HG03342 (cell line): ENCODE data around the gene SECTM1.

ENCODE experiments used
- ATAC-seq: cut with Tn5 transposase; IDR thresholded peaks from one replicate; pipeline ENCODE4 v1.9.1; 2021; ENCODE audit warnings: mild to moderate bottlenecking, moderate library complexity; ENCODE audit not compliant: unreplicated experiment

Gene SECTM1

DNA sequence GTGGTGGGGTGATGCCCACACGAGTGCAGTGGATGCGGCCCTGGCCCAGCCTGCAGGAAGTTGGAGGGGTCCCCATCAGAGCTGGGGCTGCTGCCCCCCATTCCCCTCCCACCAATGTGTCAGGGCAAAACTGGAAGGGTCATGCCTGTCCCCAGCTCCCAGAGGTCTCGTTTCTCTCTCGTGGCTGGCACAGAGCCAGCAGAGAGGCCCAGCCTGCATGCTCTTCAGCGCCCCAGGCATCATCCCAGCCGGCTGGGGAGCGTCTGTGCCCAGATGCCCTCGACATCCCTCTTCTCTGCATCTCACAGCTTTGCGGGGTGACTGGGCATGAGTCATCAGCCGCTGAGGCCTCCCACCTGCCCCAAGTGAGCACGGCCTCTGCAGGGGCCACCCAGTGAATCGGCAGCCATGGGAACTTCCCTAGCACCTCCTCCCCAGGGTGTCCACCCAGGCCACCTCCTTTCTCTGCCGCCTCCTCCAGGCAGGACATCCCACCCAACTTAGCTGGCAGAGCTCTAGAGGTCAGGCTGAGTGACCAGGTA is 50.3 kb downstream of the SECTM1 start:
- no peak for ATAC-seq

DNA sequence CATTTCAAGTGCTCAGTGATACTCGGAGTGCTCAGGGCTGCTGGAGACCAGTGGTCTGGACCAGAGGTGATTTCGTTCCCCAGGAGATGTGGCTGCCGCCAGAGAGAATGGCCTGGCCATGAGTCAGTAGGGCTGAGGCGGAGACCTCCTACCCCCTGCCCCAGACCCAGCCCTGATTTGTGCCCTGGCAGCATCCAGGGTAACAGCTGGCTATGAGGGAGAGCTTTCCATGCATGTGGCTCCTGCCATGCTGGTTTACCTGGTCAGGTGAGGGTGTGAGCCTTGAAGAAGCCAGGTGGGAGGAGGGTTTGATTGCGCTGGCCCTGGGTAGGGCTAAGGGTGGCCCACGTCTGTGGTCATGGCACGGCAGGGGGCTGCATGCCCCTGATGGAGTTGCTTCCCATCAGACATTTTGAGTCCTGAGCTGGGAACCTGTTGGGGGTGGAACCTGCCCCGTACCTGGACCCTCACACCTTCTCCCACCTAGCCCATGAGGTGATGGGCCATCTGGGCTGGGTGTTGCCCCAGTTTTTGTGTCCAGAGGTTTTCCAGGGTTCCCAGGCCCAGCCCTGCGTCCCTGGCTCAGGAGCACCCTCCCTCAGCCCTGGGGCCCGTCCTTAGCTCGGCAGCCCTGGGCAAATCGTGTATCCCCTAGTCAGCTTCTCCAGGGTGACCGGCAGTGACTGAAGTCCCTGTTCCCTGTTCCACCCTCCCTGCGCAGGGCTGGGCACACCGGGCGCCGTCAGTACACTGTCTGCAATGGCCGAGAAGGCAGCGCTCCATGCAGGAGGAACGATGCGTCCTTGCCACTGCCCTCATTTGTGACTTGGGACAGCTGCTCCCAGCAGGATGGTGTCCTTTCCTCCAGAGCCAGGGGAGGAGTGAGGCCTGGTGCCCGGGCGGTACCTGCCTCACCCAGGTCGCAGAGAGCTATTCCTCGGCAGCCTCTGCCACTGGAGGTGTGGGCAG is 51.0 kb downstream of the SECTM1 start:
- ATAC-seq = no peak

DNA sequence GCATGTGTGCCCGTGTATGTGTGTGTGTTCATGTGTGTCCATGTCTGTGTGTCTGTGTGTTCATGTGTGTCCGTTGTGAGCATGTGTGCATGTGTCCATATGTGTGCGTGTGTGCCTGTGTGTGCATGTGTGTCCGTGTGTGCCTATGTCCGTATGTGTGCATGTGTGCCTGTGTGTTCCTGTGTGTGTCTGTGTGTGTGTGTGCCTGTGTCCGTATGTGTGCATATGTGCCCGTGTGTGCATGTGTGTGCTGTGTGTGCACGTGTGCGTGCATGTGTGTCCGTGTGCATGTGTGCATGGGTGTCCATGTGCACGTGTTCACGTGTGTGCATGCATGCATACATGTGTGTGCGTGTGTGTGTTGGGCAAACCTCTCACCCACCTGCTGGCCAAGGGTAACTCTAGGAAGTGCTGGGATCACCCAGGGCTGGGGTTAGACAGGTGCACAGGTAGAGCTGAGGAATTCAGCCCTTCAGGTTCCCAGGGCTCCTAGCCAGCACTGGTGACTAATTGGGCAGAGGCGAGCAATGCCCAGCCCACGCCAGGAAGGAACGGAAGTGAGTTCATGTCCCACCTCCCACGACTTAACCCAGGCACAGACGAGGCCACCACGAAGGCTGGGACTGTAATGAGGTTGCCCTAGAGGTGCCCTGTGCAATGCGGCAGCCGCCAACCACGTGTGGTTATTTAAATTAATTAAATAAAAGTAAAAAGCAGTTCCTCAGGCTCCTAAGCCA is 51.9 kb downstream of the SECTM1 start:
- ATAC-seq = no peak

DNA sequence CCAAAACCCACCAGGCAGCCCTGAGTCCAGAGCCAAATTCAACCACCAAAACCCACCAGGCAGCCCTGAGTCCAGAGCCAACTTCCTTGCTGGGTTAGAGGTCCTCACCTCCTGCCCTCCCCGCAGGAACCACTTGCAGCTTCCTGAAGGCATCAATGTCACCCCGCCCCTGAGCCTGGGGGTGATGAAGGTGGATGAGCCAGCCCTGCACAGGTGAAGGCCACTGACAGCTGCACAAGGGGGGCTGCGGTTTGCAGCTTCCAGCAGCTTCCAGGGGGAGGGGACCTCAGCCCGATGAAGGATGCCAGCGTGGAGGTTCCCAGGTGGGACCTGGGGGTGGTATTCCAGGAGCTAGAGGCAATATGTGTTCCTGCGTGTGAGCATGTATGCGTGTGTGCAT is 52.5 kb downstream of the SECTM1 start:
- no peak for ATAC-seq

DNA sequence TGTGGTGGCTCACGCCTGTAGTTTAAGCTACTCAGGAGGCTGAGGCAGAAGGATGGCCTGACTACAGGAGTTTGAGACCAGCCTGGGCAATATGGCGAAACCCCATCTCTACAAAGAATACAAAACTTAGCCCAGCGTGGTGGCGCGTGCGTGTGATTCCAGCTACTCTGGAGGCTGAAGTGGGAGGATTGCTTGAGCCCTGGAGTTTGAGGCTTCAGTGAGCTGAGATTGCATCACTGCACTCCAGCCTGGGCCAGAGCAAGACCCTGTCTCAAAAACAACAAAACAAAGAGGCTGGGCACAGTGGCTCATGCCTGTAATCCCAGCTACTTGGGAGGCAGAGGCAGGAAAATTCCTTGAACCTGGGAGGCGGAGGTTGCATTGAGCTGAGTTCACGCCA is 53.0 kb downstream of the SECTM1 start:
- no peak for ATAC-seq

DNA sequence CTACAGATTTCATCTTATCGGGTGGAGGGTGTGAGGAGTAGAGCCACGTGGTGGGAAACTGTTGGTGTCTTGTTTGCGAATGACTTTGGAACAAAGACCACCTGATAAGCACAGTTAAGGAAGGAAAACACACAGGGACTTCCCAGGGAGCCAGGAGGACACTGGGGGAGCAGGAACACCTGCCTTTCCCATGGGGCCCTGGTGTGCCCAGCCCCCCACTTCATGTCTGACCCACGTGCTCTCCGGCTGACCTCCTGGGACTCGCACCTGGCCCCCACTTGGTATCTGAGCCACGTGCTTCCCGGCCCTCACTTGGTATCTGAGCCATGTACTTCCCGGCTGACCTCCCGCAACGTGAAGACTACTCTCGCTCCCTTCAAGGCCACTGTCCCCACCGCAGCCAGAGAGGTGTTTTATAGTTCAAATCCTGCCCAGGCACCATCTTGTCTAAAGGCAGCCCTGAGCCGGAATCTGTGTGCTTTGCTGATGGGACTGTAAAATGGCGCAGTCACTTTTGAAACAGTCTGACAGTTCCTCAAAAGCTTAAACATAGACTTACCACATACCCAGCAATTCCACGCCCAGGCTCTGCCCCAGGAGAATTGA is 54.7 kb downstream of the SECTM1 start:
- ATAC-seq = no peak

DNA sequence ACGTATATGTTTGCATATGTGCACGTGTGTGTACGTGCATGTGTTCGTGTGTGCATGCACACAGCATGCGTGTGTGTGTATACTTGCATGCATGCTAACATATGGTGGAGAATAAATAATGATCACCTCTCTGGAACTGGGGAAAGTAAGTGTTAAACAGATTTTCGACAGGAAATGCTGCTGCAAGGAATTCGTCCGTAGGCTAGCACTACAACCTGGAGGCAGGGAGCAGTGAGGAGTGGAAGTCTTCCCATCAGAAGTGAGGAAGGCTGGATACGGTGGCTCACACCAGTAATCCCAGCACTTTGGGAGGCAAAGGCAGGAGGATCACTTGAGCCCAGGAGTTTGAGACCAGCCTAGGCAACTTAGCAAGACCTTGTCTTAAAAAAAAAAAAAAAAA is 55.3 kb downstream of the SECTM1 start:
- ATAC-seq = no peak

DNA sequence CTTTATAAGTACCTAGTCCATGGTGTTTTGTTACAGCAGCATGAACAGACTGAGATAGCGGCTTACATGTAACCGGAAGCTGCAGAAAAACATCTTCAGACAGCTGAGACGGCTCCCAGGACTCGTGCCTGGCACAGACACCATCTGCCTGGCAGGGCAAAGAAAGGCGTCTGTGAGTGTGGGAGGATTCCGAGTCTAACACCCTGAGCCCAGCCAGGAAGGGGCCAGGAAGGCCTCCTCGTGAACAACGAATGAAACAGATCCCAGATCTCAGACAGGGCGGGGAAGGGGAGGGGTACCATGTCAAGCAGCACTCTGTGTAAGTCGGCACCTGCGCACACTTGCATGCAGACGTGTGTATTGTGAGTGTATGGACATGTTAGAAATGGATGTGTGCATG is 55.7 kb downstream of the SECTM1 start:
- ATAC-seq = no peak

DNA sequence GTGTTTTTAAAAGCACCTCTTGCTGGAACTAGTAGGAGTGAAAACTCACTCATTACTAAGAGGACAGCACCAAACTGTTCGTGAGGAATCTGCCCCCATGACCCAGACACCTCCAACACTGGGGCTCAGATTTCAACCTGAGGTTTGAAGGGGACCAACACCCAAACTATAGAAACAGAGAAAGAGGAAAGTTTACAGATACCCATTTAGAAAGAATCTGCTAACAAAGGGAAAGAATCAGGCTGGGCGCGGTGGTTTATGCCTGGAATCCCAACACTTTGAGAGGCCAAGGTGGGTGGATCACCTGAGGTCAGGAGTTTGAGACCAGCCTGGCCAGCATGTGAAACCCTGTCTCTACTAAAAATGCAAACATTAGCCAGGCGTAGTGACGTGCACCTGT is 56.6 kb downstream of the SECTM1 start:
- ATAC-seq = no peak

DNA sequence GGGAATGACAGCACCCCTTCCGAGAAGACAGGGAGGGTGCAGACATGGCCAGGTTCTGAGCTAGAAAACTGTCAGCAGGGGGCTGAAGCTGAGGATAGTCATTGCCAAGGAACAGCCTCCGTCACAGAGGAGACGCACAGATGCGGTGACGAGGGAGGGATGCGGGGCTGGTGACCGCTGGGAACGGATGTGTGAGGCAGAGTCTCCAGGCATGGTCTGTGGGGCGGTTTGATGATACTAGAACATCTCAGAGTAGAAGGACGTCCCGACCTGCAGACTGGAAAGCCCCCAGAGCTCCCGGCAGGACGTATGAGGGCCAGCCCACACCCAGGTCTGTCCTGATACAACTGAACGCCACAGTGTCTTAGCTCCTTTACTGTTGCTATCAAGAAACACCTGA is 58.2 kb downstream of the SECTM1 start:
- no peak for ATAC-seq

DNA sequence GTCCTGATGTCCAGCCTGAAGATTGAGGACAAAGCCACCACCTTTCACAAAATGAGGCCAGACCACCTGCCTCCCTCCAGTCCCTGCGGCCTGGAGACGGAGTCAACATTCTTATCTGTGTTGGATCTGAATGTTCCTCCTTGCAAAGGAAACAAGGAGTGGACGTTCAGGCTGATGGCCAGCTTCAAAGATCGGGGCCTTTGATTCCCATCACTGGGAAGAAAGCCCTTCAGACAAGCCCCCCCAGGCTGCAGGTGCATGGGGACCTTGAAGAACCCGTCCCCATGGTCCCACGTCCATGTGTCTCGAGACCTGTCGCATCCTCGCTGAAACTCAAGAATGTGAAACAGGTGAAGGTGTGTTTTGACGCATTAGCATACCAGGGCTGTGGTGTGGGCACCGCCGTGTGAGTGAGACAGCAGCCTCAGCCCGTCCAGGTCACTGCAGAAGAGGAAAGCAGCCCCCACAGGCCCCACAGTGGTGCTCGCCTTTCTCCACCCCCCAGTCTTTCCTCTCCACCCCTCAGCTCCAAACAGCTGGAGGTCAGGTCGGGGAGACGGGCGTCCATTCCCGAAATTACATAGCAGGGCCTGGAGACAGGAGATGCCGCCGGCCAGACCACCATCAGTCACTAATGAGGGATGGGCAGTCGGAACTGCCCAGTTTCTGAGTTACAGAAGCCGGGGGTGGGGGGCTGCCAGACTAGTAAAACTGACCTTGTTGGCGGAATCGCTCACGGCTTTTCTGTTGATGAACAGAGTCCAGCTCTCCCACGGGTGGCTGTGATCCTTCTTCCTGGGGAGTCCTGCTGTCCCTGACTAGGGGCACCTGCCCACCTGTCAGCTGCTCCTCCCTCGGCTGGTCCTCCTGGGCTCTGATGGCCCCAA is 59.2 kb downstream of the SECTM1 start:
- no peak for ATAC-seq

DNA sequence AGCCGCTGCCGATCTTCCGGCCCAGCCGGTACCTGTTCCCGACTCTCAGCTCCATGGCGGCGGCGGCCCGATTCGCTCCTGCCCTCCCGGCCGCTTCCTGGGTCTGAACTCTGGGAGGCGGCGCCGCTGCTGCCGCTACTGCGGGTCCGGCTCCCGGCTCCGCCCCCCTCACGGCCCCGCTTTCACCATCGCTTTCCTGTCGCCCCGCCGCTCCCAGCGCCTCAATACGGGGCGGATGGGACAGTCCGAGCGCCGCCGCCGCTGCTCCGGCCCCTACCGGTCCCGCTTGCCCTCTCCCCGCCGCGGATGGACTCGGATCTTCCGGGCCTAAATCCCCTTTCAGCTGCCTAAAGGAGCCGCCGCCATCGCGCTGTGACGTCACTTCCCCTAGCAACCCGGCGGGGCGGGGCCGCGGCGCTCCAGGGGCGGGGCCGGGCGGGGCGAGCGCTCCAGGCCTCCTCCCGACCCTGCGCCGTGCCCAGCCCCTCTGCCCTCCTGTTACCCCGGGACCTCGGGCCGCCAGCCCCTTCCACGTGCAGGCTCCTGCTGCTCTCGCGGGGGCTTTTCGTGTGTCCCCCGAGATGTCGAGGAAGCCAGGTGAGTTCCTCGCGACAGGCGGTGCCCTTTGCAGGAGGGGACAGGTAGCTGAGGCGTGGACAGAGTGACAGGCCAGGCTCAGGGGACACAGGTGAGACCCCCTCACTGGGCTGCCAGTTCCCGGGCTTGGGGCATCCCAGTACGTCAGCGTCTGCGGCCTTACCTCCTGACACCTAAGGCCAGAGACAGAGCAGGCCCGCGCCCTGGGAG is 60.0 kb downstream of the SECTM1 start, which contains the start of gene CSNK1D:
CSNK1D (minus strand) TSS at position 374 of the 807 bp plus-strand sequence; CDS start at position 55, 319 bp downstream.
- peak; percentile 71 for ATAC-seq

DNA sequence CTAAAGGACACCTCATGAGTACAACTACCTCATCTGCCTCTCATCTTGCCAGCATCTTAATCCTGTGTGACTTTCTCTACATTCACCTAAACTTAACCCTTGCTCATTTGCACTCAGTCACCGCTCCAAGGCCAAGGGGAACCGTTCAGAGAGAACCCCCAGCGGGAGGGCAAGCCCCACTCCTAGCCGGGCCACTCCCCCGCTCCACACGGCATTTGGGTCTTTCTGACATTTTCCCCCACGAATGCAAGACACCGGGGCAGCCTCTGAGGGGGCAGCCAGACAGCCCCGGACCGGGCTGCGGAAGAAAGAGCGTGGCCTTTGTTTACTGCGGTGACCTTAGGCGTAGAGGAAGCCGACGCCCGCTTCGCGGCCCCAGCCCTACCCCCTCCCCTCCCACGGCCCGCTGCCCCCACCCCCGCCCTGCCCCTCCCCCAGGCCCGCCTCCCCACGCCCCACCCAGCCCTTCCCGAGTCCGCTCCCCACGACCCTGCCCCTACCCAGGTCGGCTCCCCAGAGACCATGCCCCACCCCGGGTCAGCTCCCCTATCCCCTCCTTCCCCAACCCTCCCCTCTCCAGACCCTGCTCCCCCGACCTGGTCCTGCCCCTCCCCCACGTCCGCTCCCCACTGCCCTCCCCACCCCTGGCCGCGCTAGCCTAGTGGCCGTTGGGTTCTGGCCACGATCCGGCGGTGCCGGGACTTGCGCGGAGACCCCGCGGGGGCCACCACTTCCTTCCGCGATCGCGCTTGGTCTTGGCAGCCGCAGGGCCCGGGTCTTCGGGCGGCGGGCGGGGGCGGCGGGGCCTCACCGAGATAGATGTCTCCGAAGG is 60.9 kb downstream of the SECTM1 start:
- peak; percentile 22 for ATAC-seq

DNA sequence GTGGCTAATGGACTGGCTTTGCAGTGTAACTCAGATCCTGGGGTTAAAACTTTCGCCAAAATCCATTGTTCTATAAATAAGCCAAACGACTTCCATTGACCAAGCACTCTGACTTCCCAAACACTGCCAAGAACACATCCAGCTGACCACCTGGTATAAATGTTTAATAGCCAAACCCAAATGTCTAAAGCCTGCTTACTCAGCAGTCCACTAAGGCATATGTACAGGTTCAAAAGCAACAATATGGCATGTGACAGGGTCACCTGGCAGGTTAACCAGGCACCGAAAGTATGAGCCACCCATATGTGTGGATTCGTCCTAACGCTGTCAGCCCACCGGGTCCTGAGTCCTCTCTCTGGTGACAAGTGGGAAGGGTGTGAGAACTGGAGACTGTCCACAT is 62.2 kb downstream of the SECTM1 start:
- ATAC-seq = no peak
